HG03558 (cell line): ENCODE data around the gene POMT1.
"Not testable (repeated sequence)": the region's sequence is repeated elsewhere in the genome, so short reads cannot be mapped to it uniquely, and the experiment has no call there.

Experiments used
- ATAC-seq: cut with Tn5 transposase; IDR thresholded peaks from one replicate; pipeline ENCODE4 v1.9.1; 2021; ENCODE audit warnings: moderate number of reproducible peaks; ENCODE audit not compliant: unreplicated experiment; ENCODE audit errors: extremely low read depth

POMT1 gene

GRCh38 chr9:131545786-131546335 is 43.1 kb downstream of the POMT1 start:
- ATAC-seq = no peak

- ATAC-seq = no peak
These were observed 43.8 kb downstream of the POMT1 start for GRCh38 chr9:131546336-131547084.

DNA sequence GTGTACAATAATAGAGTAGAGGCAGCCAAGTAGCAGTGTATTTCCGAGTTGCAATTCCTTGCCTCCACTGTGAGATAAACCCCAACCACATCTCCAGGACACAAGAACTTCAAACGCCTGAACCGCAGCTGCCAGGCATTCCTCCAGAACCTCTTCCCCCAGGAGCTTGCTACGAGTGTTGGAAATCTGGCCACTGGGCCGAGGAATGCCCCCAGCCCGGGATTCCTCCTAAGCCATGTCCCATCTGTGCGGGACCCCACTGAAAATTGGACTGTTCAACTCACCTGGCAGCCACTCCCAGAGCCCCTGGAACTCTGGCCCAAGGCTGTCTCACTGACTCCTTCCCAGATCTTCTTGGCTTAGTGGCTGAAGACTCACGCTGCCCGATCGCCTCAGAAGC is 46.5 kb downstream of the POMT1 start:
- ATAC-seq = not testable (repeated sequence)

GRCh38 chr9:131550465-131550864 is 47.7 kb downstream of the POMT1 start:
- not testable (repeated sequence) for ATAC-seq

- no peak for ATAC-seq
These were observed 49.3 kb downstream of the POMT1 start for GRCh38 chr9:131552030-131552429.

- no peak for ATAC-seq
These were observed 51.5 kb downstream of the POMT1 start for GRCh38 chr9:131554087-131554842.

GRCh38 chr9:131554843-131555351 is 52.2 kb downstream of the POMT1 start:
- ATAC-seq = no peak

GRCh38 chr9:131555841-131556673 is 53.3 kb downstream of the POMT1 start:
- no peak for ATAC-seq

DNA sequence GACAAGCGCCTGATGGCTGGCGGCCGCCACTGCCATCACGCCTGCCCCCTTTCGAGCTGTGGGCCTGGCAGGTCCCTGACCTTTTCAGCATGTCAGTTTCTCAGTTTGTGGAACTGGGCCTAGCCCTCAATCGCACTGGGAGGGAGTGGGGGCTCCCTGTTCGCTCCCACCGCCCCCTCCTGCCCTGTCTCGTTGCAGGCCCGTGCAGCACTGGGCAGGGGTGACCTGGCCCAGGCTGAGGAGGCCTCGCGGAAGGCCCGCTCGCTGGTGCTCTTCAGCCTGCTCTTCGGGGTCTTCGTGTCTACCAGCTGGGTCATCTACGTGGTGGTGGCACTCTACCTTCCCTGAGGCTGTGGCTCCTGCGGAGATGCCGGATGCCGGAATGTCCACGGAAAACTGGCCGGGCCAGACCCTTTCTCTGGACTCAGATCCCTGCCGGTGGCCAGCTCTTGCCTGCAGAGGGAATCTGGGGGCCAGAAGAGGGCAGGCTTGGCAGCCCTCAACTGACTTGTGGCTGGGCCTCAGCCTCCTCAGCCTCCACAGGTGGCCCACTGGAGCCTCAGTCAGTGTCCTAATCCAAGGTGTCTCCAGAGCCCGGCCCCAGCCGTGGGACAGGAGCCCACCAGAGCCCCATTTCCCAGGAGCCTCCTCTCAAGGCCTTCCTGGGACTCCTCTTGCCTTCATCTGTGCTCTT is 55.3 kb downstream of the POMT1 start:
- ATAC-seq = no peak

- no peak for ATAC-seq
These were observed 56.8 kb downstream of the POMT1 start for GRCh38 chr9:131559421-131560000.

DNA sequence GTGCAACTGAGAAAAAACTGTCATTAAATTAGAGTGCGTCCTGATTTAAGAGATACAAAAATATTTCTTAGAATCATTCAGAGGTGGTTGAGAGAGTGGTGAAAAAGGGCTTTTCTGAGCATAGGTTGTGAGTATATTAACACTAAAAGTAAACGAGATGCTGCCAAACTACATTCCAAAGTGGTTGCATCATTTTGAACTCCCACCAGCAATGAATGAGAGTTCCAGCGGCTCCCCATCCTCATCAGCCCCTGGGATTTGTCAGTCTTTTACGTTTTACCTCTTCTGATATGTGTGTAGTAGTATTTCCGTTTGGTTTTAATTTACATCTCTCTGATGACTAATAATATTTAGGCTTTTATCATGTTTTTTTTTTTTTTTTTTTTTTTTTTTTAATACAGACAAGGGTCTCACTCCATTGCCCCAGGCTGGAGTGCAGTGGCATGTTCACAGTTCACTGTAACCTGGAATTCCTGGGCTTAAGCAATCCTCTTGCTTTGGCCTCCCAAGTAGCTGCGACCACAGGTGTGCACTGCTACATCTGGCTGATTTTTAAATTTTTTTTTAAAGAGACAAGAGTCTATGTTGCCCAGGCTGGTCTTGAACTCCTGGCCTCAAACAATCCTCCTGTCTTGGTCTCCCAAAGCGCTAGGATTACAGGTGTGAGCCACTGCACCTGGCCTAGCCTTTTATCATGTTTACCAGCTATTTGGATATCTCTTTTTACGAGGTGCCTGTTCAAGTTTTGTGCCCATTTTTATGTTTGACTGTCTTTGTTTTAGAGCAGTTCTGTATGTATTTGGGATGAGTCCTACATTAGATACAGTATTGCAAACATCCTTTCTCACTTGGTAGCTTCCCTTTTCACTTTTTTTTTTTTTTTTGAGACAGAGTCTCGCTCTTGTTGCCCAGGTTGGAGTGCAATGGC is 59.6 kb downstream of the POMT1 start:
- no peak for ATAC-seq

DNA sequence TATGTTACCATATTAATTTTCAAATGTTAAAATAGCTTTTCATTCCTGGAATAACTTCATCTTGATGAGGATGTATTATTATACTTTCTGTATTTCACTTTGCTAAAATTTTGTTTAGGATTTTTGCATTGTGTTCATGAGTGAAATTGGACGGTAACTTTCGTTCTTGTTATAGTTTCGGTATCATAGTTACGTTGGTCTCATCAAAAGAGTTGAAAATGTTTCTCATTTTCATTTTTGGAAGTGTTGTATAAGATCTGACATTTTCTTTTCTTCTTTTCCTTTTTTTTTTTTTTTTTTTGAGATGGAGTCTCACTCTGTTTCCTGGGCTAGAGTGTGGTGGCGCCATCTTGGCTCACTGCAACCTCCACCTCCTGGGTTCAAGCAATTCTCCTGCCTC is 62.7 kb downstream of the POMT1 start:
- no peak for ATAC-seq

DNA sequence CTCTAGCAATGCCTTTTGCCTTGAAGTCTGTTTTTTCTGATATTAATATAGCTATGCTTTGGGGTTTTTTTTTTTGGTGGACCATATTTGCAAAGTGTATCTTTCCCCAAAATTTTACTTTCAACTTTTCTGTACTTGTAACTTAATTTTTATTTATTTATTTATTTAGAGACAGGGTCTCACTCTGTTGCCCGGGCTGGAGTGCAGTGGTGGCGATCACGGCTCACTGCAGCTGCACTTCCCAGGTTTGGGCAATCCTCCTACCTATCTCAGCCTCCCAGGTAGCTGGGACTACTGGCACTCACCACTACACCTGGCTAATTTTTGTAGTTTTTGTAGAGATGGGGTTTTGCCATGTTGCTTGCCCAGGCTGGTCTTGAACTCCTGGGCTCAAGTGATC is 63.4 kb downstream of the POMT1 start:
- no peak for ATAC-seq

- ATAC-seq = no peak
These were observed 65.2 kb downstream of the POMT1 start for GRCh38 chr9:131567910-131568309.
